H1 (cell line): ENCODE measurements around the gene MTFR1L. TPM values are rescaled to one million over a fixed set of nuclear protein-coding genes. Genes with fewer than 3 reads are reported as not detected.

Source experiments
- BRCA1 ChIP-seq: IDR thresholded peaks from 2 replicates; pipeline ENCODE4 v1.6.1; 2012; ENCODE audit warnings: low read depth, low read length, improper control_type of control experiment
- JUN ChIP-seq: IDR thresholded peaks from 2 replicates; pipeline ENCODE4 v1.6.1; 2011; ENCODE audit warnings: low read depth, mild to moderate bottlenecking, improper control_type of control experiment, low read length
- RXRA ChIP-seq: IDR thresholded peaks from 2 replicates; pipeline ENCODE4 v1.6.1; 2011; ENCODE audit warnings: low read depth, mild to moderate bottlenecking, low read length, moderate library complexity; ENCODE audit not compliant: insufficient read depth
- SAP30 ChIP-seq: fragments of 300-600 bp; sonication (generic); IDR thresholded peaks from 2 replicates; pipeline ENCODE4 v1.7.1; 2012; ENCODE audit warnings: low read length, moderate library complexity, mild to moderate bottlenecking, inconsistent platforms; ENCODE audit not compliant: insufficient read depth, insufficient replicate concordance
- SRF ChIP-seq: IDR thresholded peaks from 2 replicates; pipeline ENCODE4 v1.6.1; 2011; ENCODE audit warnings: mild to moderate bottlenecking, low read depth, low read length, moderate library complexity
- polyA plus RNA-seq, 7 experiments: library from polyadenylated mRNA; depleted of rRNA in 3 of 7; stranded (reverse) in 5 of 7; unstranded in 2 of 7; fragments of >200 nt in 5 of 7; fragments of 200-250 nt in 2 of 7; gene quantifications; 1 replicate in 5 of 7; 2 replicates in 1 of 7; 4 replicates in 1 of 7; pipeline versions ENCODE4 v1.2.1 to v1.2.3, GENCODE V29; 2011 to 2013; ENCODE audit warnings: missing spikeins in 2 of 7, mixed read lengths in 2 of 7
- total RNA-seq: library from RNA; stranded (reverse); fragmentation: NEBNext Ultra II Directional; extraction: Animal tissue kit (Norgen Biotek cat#: 25700); gene quantifications from 2 replicates; pipeline ENCODE4 v1.2.1, GENCODE V29; 2021

Gene MTFR1L
- total and polyA plus RNA-seq, 2 of the 8 experiments (the other 6 are each of a cell fraction or from before 2014, with no cell fraction given) = 20.8 to 23.1 TPM

- TF ChIP-seq SRF (no peak), SAP30 (no peak), JUN (no peak), BRCA1 (no peak), RXRA (no peak)
- TF ChIP-seq, all 59 proteins: peak for 0
These were observed 12.0 kb upstream of the MTFR1L start (continued) for GRCh38 chr1:25807480-25808390.
